8988T (cell line): Measurements from ENCODE around the gene AVPR2.

Source experiments
- DNase-seq: peaks from one replicate; pipeline ENCODE4 v3.0.0; 2011

The AVPR2 gene

GRCh38 chrX:153917869-153918268 lies 13.4 kb downstream of the AVPR2 start:
- DNase-seq, result no peak

GRCh38 chrX:153919281-153919680 lies 14.8 kb downstream of the AVPR2 start:
- DNase-seq, result no peak

- DNase-seq, result no peak
These were observed 16.1 kb downstream of the AVPR2 start for GRCh38 chrX:153920546-153920945.

- no peak for DNase-seq
These were observed 16.6 kb downstream of the AVPR2 start for GRCh38 chrX:153921070-153921469.

GRCh38 chrX:153921511-153922446 lies 17.3 kb downstream of the AVPR2 start:
- DNase-seq, result no peak

- DNase-seq, result peak; percentile 92
These were observed 18.7 kb downstream of the AVPR2 start for GRCh38 chrX:153922932-153923857.

- DNase-seq, result peak; percentile 94
These were observed 19.8 kb downstream of the AVPR2 start for GRCh38 chrX:153924149-153924861.

GRCh38 chrX:153925387-153925738 lies 20.9 kb downstream of the AVPR2 start:
- DNase-seq, result no peak

GRCh38 chrX:153925739-153926551 lies 21.5 kb downstream of the AVPR2 start, which contains the start of gene ARHGAP4:
Gene ARHGAP4 (minus strand): TSS chrX:153926264. CDS start chrX:153926202, 62 bp downstream.
- no peak for DNase-seq

- DNase-seq, result no peak
These were observed 22.0 kb downstream of the AVPR2 start for GRCh38 chrX:153926552-153926857.

GRCh38 chrX:153926858-153927671 lies 22.6 kb downstream of the AVPR2 start:
- DNase-seq, result peak; percentile 49

GRCh38 chrX:153927672-153927921 lies 23.1 kb downstream of the AVPR2 start:
- DNase-seq, result peak; percentile 52

GRCh38 chrX:153927922-153928760 lies 23.7 kb downstream of the AVPR2 start:
- peak; percentile 100 for DNase-seq

- no peak for DNase-seq
These were observed 24.4 kb downstream of the AVPR2 start for GRCh38 chrX:153928846-153929245.

GRCh38 chrX:153929576-153929975 lies 25.1 kb downstream of the AVPR2 start:
- no peak for DNase-seq

GRCh38 chrX:153930011-153930910 lies 25.8 kb downstream of the AVPR2 start:
- no peak for DNase-seq

GRCh38 chrX:153931151-153931550 lies 26.7 kb downstream of the AVPR2 start:
- DNase-seq, result no peak

GRCh38 chrX:153931748-153932147 lies 27.3 kb downstream of the AVPR2 start:
- no peak for DNase-seq

GRCh38 chrX:153932220-153932915 lies 27.9 kb downstream of the AVPR2 start:
- DNase-seq, result no peak
